Brain pericyte (primary cell): Measurements from ENCODE around the gene NRXN3.

ENCODE experiments used
- DNase-seq: peaks from one replicate; pipeline ENCODE4 v3.0.0-alpha.2; 2012; ENCODE audit warnings: low read depth, low spot score

NRXN3 gene

DNA sequence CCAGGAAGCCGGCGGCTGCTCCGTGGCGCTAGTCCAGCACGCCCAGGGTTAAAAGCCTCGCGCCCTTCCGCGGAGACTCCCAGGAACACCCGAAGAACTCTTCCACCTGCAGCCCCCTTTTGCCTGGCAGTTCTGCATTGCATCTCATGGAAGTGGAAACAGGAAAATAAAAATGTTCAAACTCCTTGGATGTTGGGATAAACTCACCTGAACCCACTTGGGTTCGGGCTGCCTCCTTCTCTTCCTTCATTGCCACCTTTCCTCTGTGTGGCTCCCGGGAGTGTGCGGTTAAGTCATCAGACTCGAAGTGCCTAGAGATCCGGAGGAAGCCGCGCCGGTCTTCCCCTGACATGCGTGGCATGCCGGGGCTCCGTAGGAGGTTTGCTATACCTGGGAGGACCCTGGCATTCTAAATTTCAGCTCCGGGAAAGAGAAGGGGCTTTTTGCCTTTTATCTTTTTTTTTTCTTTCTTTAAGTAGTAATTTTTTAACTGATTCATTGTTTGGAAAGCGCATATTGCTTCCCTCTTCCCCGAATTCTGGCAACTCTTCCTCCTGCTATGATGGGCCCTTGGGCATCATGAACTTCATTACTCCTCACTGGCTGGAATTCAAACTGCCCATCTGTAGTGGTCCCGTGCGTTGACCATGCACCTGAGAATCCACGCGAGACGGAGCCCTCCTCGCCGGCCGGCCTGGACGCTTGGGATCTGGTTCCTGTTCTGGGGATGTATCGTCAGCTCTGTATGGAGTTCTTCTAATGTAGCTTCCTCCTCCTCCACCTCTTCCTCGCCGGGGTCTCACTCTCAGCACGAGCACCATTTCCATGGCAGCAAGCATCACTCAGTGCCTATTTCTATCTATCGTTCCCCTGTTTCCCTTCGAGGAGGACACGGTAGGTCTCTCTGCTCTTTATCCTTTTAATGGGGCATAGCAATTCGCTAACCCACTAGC, 1109.7 kb downstream of the NRXN3 start:
- DNase-seq: no peak

DNA sequence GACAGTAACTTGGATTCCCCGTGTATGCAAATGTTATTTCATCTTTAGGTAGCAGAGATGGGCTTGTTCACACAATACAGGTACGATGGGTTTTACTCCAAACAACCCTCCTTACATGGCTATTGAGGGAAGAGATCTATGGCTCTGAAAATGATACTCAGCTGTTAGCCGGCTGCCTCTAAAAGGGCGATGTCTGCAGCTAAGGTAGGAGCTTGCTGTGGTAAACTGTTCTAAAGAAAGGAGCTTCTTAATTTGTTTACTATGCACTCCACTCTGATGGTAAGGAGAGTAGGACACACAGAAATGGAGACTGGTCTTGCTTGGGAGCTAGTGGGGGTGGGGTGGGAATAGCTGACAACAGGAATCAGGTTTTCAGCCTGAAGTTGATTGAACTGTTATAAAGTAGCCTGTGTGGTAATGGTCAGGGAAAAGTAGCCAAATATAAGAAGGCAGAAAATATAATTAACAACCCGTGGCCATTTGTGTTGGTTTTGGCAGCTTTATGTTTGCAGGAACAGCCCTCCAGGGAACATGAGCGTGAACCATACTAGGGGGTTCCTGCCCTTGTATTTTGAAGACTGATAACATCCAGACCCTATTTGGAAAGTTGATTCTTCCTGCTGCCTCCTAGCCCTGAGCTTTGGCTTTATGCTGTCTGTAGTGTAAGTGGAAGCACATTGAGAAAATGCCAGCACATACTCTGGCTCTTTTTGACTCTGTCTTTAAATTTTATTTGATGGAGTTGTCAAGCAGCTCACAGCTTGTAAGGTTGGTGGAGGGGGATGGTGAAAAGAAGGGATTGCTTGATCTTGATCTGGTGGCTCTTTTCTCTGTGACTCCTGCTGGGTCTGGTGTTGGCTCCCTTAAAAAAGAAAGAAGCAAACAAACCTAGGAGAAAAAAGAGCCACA, 1111.3 kb downstream of the NRXN3 start:
- DNase-seq: no peak

DNA sequence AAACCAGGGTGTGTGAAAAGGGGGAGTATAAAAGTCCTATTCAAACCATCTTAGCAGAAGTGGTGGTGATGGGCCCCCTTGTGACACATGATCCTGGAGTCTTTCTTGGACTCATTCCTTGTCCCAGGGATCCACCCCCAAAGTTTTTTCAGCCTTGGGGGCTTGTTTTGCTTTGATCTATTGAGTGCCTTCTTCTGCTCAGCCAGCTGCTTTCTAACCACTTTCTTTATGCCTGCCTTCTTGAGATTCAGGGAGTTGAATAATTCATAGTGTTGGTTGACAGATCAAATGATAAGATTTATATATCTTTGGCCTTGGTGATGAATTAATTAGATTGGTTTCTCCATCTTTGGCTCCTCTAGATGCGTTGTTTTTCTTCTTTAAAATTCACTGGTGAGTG, 1114.4 kb downstream of the NRXN3 start:
- DNase-seq: no peak

DNA sequence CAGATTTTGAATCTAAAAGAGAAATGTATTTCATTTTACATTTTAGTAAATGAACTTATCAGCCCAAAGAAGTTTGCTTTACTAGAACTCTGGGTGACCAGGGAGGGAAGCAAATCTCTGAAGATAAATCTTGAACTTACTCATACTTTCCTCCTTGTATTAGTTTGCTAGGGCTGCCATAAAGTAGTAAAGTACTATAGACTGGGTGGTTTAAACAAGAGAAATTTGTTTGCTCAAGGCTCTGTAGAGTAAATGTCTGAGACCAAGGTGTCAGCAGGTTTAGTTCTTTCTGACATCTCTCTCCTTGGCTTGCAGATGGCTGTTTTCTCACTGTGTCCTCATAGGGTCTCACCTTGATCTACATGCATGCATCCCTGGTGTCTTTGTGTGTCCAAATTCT, 1115.1 kb downstream of the NRXN3 start:
- DNase-seq: no peak

DNA sequence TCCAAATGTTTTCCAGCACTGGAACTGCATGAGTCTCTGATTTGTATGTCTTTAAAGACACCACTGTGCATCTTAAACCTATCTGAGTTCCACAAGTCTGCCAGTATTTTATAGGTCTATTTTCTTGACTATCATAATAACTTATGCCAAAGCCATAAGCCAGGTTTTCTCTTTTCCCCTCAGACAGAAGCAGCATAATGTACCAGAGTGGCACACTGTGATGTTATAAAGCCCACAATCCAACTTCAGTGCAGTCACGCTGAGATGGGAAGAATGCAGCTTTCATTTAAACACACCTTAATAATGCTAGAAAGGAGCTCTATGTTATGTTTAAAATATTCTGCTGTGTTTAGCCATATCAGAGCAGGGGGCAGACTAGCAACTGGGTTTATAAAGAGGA, 1117.8 kb downstream of the NRXN3 start:
- DNase-seq: no peak

DNA sequence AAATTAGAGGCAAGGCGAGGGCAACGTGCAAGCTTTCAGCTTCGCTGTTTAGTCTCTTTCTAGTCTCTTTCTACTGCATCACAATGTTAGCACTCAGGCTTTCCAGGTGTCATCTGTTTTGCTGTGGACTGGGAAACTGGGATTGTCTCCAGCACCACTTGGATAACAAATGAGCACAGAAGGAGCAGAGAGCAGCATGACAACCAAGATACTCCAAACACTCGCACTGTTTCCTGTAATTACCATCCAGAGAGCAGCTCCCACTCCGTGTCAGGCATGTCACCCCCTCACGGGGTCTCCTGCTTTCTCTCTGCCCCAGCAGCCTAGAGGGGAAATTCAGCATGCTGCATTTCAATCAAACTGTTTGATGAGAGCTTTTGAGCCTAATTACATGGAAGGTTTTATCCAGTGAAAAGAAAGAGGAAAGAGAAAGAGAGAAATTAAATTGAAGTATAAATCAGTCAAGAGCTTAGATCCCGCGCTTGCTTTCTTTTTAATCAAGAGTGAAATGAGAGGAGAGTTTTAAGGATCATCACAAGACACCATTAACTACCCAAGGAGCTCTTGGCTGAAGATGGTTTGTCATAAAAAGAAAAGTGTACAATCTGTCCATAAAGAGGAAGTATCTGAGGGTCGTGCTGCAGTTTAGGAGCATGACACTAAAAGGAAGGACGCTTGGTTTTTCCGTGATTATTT, 1123.5 kb downstream of the NRXN3 start:
- no peak for DNase-seq

DNA sequence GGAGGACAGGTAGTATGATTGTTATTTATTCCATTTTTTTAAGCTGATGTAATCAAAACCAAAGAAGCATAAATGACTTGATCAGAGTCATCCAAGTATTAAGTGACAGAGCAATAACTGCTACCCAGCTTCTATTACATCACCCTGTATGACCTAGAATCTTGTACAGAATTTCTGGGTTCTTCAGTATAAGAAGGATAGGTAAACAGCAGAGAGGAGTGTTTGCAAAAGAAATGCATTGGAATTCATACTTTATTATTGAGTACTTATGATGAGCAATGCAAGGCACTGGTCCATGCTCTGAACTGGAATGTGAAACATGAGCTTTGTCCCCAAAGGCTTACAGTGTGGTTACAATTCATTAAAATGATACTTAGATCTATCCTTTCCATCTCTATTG, 1124.3 kb downstream of the NRXN3 start:
- no peak for DNase-seq

DNA sequence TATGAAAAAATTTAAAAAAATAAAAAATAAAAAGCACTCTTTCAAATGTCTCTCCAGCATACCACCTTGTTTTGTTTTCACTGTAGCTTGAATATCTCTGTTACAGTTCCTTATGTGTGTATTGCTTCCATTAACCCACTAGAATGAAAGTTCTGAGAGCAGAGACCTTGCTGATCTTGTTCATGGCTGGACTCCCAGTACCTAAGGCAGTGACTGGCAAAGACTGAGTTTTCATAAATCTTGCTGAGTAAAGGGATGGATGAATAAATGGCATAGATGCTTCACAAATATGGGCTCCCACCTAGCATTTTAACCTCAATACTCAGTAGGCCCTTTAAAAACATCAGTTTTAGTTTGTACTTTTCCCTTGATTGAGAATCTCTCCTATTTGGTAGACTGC, 1125.2 kb downstream of the NRXN3 start:
- no peak for DNase-seq

DNA sequence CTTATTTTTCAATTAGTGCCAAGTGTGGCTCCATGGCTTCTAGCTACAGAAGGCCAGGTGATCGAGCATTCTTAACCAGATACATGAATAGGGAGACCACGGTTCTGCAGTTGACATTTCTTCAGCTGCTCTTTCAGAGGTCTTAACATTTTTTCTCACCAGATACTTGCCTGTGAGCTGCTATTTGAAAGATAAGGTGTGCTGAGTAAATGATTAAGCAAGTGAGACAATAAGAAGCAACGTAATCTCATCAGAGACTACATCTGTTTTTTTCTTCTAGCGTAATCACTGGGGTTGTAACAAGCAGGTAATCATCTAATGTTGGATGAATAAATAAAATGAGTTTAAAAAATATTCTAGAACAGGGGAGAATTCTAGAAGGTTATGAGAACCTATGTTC, 1128.2 kb downstream of the NRXN3 start:
- no peak for DNase-seq

DNA sequence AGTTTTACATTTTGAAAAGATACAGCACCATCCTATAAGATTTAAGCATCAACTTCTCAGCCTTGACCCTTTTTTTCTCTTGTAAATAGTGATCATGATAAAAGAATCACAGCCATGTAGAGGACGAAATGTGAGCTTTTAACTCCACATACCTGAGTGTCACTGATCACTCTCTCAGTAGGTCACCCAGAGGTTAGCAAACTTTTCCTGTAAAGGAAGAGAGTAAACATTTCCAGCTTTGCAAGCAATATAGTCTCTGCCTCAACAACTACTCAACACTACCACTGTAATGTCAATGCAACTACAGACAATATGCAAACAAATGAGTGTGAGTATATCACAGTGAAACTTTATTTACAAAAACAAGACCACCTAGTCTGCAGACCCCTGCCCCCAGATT, 1129.0 kb downstream of the NRXN3 start:
- DNase-seq: no peak

DNA sequence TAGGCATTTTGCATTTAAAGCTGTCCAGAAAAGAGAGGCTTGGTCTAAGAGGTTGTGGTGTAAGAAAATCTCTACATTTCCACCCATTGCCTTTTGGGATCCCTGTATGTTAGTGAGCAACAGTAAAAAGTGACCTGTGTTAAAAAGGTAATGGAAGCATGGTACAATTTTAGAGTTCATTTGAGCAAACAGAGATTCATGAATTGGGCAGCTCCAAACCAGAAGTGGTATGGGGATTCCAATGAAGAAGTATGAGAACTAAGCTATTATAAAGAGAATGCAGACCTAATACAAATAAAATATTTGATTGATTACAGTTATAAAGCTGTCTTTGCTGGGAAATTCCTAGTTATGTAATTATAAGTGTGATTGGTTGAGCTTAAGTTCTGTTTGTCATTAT, 1134.1 kb downstream of the NRXN3 start:
- no peak for DNase-seq

DNA sequence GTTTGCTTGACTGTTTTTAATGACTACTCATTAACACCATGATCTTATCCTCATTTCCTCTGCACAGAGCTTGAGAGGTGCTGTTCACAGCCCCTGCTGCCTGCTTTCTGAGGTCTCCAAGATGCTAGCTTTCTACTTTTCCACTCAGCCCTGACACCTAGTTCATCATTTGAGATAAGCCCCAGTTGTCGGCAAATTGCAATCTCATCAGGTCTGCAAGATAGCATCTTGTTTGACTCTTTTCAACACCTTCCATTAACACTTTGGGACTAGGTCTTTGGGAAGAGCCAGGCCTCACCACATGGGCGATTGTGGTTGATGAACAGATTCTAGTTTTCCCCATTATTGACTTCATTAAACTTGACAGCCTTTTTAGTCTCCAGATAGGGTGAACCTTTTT, 1136.4 kb downstream of the NRXN3 start:
- no peak for DNase-seq

DNA sequence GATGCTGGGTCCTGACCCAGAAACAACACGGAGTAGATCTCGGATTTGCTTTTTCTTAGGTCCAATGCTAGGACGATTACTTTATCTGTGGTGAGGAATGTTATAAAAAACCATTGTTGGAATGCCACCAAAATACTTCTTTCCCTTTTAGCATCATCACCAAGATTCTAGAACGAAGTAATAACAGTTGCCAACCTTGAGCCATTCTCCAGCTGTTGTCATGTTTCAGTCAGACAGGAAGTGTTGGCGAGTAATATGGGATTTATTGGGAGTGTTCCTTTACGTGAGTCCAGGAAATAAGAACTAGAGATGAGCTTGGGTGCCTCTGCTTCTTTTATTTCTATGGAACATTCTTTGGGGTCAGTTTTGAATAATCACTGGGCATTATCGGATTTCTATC, 1148.2 kb downstream of the NRXN3 start:
- no peak for DNase-seq

DNA sequence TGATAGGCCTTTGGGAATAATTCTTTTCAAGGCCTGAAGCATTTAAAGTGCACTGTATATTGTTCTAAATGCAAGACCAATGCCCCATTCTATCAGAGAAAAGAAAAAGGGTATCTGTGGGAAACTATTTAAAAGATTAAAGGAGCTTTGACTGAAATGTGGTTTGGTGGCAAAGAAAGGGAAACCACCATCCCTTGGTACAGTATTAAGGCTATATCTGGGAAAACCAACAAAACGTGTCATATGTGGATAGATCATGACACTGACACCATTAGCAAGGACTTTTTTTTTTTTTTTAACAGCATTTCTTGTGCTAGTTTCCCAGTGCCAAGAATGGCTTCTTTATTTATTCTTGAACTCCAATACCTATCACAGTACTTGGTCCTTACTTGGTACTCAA, 1150.4 kb downstream of the NRXN3 start:
- no peak for DNase-seq

DNA sequence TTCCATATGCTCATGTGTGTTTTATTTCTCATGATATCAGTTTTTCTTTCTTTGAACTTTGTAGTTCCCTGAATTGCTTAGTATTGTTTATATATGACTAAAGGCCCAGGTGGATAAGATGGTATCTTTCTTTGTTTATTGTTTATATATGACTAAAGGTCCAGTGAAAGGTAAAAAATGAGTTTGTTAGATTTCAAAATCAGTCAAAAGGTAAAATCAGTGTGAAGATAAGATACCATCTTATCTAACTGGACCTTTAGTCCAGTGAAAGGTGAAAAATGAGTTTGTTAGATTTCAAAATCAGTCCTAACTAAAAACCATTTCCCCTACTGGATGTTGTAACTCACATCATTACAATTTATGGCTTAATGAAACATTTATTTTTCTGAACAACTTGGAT, 1150.9 kb downstream of the NRXN3 start:
- DNase-seq: no peak

DNA sequence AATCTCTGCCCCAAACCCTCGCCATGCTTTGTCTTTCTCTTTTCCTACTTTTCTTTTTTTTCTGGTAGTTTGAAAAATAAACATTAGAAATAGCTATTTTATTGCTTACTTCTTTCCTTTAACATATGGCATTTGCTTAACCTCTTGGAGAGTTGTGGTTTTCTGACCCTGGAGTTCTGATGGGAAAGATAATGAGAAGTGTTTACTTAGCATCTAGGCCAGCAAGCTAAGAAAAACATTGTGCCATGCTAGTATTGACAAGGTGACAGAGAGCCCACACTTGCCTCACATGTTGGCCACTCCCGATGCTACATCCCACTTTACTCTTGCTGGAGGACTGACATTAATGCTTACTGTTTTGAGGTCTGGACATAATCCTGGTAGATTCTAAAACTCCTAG, 1154.9 kb downstream of the NRXN3 start:
- DNase-seq: peak; percentile 47

DNA sequence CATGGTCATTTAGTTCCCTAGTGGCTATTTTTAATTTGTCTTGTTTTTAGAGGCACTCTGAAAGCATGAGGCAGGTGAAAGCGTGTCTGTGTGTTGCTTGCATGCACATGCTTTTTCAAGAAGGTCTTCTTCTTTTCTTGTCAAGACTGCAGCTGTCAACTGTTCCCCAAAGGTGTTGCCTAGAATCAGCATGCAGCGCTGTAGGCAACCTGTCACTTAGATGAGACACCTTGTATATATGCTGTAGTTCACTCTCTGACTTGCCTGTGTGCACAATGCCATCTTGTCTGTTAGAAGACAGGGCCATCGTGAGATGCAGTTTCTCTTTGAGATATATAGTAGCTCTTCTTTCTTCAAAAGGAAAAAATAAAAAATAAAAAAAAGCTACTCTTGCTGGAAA, 1155.4 kb downstream of the NRXN3 start:
- DNase-seq: no peak

DNA sequence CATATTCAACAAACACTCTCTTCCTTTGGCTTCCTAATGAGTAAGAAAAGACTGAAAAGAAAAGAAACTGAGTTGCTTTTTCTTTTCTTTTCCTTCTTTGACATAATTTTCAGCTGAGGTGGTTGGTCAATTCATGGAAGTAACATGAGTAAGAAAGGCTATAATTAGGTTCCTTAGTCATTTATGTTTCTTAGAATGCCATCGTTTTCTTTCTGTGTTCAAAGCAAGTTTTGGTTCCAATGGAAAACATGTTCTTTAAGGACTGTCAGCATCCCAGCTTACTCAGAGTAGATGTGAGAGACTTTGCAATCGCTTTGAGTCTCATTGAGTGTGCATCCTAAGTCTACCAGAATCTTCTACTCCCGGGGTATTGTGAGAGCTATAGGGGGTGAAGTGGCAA, 1158.7 kb downstream of the NRXN3 start:
- no peak for DNase-seq

DNA sequence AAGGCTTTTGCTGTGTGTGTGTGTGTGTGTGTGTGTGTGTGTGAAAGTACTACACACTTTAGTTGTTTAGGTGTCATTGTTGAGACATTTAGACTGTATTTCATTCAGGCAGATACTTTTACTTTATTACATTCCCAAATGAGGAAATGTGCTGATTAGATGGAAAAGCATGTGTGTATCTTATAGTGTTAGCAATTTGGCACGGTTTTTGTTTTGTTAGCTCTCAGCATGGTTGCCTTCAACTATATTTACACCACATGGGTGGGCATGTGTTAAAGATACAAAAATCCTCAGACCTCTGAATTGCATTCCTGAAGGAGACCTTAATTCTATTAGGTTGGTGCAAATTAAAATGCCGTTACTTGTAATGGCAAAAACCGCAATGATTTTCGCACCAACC, 1161.7 kb downstream of the NRXN3 start:
- no peak for DNase-seq

DNA sequence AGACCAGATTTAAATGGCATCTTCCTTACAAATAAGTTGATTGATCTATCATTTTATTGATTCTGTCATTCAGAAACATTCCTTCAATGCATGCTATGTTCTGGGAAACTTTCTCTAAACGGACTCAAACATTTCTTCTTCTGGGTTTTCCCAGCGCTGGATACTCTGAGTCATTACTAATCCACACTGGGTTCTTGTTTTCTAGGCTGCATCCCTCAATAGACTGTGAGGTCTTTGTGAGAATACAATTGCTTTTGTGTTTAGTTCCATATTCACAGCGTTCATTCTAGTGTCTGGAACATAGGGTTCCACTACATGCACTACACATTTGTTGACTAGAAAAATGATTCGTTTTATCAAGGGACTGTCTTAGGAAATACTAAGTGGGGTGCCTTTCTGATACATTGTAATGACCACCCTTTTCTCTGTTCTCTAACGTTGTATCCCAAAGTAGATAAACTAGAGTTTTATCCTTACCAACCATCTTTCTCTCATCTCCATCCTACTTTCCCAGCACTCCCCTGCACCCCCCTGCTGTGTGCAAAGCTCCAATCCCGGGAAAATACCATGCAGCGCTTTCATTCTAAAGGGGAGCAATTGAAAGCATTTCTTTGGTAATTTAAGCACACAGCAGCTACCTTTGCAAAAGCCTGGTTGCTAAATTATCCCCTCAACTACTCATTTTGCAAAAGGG, 1162.5 kb downstream of the NRXN3 start:
- DNase-seq: no peak

DNA sequence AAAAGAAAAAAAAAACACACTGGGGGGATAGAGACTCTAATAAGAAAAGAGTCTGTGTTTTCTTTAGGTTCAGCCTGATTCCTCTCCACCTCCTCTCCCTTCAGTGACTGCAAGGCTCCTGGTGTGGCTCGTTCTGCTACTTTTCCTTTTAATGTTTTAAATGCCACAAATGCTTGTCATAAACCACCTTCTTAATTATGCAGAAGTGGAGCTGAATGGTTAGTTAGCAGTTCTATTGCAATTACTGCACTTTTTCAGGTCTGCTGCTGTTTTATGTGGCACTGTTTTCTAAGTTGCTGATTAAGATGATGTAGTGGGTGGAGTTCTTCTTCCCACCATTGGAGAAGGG, 1163.0 kb downstream of the NRXN3 start:
- DNase-seq: no peak

DNA sequence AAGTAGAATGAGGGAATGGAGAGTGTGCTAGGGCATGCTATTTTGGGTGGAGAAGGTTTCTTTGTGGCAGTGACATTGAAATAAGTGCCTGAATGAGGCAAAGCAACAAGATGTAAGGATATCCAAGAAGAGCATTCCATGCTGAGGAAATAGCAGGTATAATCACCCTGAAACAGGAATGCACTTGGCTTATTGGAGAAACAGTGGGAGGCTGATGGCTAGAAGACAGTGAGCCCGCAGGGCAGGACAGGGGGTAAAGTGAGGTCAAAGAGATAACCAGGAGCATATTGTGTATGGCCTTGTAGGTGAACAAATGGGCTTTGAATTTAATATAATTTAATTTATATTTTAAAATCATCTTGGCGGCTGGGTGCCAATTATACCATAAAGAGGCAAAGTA, 1164.1 kb downstream of the NRXN3 start:
- no peak for DNase-seq
